Kidney (tissue), 14 donors: ENCODE measurements around the gene C5orf47. TPM values are rescaled to one million over a fixed set of nuclear protein-coding genes. Genes with fewer than 3 reads are reported as not detected.

Source experiments
- DNase-seq, 5 donors: peaks; one replicate each; pipeline ENCODE4 v3.0.0-alpha.2; 2013 to 2020
- FAIRE-seq: peaks from 2 replicates; lab custom pipeline; 2012; peaks lifted over from hg19 to GRCh38; lab: Jason Lieb, UNC
- H3K27ac ChIP-seq, 2 donors: one replicate each; pipeline ENCODE4 v1.7.0; 2013; ENCODE audit warnings: low read depth in 2 of 2, low read length in 2 of 2, inconsistent platforms in 1 of 2
- H3K27me3 ChIP-seq: one replicate; pipeline ENCODE4 v1.7.1; 2013; ENCODE audit warnings: low read length, inconsistent platforms; ENCODE audit not compliant: control insufficient read depth, insufficient read depth
- H3K36me3 ChIP-seq, 3 donors: one replicate each; pipeline versions ENCODE4 v1.7.0 to v1.7.1; 2013; ENCODE audit warnings: low read length in 3 of 3, control low read depth in 1 of 3, inconsistent platforms in 1 of 3; ENCODE audit not compliant: insufficient read depth in 3 of 3, control insufficient read depth in 2 of 3
- H3K4me1 ChIP-seq, 3 donors: one replicate each; pipeline versions ENCODE4 v1.7.0 to v1.7.1; 2013; ENCODE audit warnings: low read length in 3 of 3, inconsistent platforms in 1 of 3, low read depth in 1 of 3; ENCODE audit not compliant: control insufficient read depth in 2 of 3, insufficient read depth in 2 of 3
- H3K4me3 ChIP-seq, 3 donors: one replicate each; pipeline versions ENCODE4 v1.7.0 to v1.8.1; 2013; ENCODE audit warnings: low read length in 3 of 3, control low read depth in 1 of 3, inconsistent platforms in 1 of 3
- H3K9ac ChIP-seq, 3 donors: one replicate each; pipeline versions ENCODE4 v1.7.0 to v1.7.1; 2013; ENCODE audit warnings: low read length in 3 of 3, control low read depth in 1 of 3, inconsistent platforms in 1 of 3
- H3K9me3 ChIP-seq, 3 donors: one replicate each; pipeline versions ENCODE4 v1.7.0 to v1.7.1; 2013; ENCODE audit warnings: low read length in 3 of 3, control low read depth in 1 of 3, inconsistent platforms in 1 of 3; ENCODE audit not compliant: control insufficient read depth in 2 of 3, insufficient read depth in 1 of 3
- CTCF ChIP-seq: IDR thresholded peaks from 3 replicates; pipeline ENCODE4 v1.5.1; 2012; ENCODE audit warnings: mild to moderate bottlenecking, moderate library complexity, borderline replicate concordance; ENCODE audit not compliant: insufficient read depth; ENCODE audit errors: extremely low read depth
- intact Hi-C: fragments of 100-400 bp; cut with DNase I; formaldehyde crosslinking; loops from one replicate; pipeline ENCODE4 v1.11.1; 2022
- polyA plus RNA-seq: library from polyadenylated mRNA; stranded (reverse); fragments of 350-450 nt; fragmentation: Illumina TruSeq; extraction: RNeasy Lipid Tissue Mini Kit (QIAGEN cat#74804); gene quantifications from one replicate; pipeline ENCODE4 v1.2.3, GENCODE V29; 2014; ENCODE audit warnings: low read depth, low replicate concordance; ENCODE audit not compliant: insufficient read depth
- total RNA-seq: library from RNA; stranded (reverse); fragmentation: NEBNext Ultra II Directional; extraction: Animal tissue kit (Norgen Biotek cat#: 25700); gene quantifications from one replicate; pipeline ENCODE4 v1.2.1, GENCODE V29; 2021
- donor health status: control.
- donor health status: control.
- donor health status: control.
- donor health status: control.
- donor health status: control.
- donor health status: DM: yes; HTN: yes; CAD: no.
- donor health status: Normal renal cell carcinoma (clear cell type).

The C5orf47 gene
- total and polyA plus RNA-seq, 2 donors from 2014 or later, result not detected

GRCh38 chr5:173954671-173955521 lies 34.1 kb upstream of the C5orf47 start:
- peaks cover 0 to 67% (median 32%) of the 10 kb centered on the region in 3 donors for H3K36me3 ChIP-seq
- peak in 2 of 5 donors; percentile 48 to 55 for DNase-seq
- no peaks in the 10 kb centered on the region for H3K9me3 ChIP-seq
- no peaks in the 10 kb centered on the region for H3K27me3 ChIP-seq
- TF ChIP-seq CTCF, result no peak
- H3K4me3 ChIP-seq, result no peak overlapping the region
- intact Hi-C loops, result no loop called here
- H3K9ac ChIP-seq, result peak overlapping the region in 1 of 3 donors; percentile 62
- H3K4me1 ChIP-seq, result peaks cover 5 to 28% (median 18%) of the 10 kb centered on the region in 3 donors
- peak overlapping the region; percentile 90 to 95 for H3K27ac ChIP-seq
- FAIRE-seq, result peak; percentile 94

- no peaks in the 10 kb centered on the region for H3K9me3 ChIP-seq
- intact Hi-C loops, result no loop called here
- no peak for DNase-seq
- peaks cover 0 to 7% (median 5%) of the 10 kb centered on the region in 3 donors for H3K4me1 ChIP-seq
- H3K36me3 ChIP-seq, result peaks cover 0 to 31% (median 4%) of the 10 kb centered on the region in 3 donors
- no peak overlapping the region for H3K4me3 ChIP-seq
- no peak overlapping the region for H3K27ac ChIP-seq
- H3K9ac ChIP-seq, result no peak overlapping the region
- FAIRE-seq, result no peak
- no peaks in the 10 kb centered on the region for H3K27me3 ChIP-seq
- TF ChIP-seq CTCF, result no peak
Observed at GRCh38 chr5:173960986-173961385, 28.0 kb upstream of the C5orf47 start.

- no peak overlapping the region for H3K4me3 ChIP-seq
- no peaks in the 10 kb centered on the region for H3K27me3 ChIP-seq
- intact Hi-C loops, result no loop called here
- no peak overlapping the region for H3K27ac ChIP-seq
- peaks cover 0 to 28% (median 3%) of the 10 kb centered on the region in 3 donors for H3K36me3 ChIP-seq
- TF ChIP-seq CTCF, result no peak
- H3K9me3 ChIP-seq, result no peaks in the 10 kb centered on the region
- H3K9ac ChIP-seq, result no peak overlapping the region
- FAIRE-seq (no peak), DNase-seq (no peak)
- peaks cover 0 to 6% (median 4%) of the 10 kb centered on the region in 3 donors for H3K4me1 ChIP-seq
Observed at GRCh38 chr5:173961418-173961817, 27.6 kb upstream of the C5orf47 start.
